T-helper 17 cell (primary cell): Measurements from ENCODE around the gene TFAP2A. TPM values are rescaled to one million over a fixed set of nuclear protein-coding genes. Genes with fewer than 3 reads are reported as not detected.
A peak's percentile ranks its signal among the peaks of the same experiment; 100 is the strongest.

Experiments
- ATAC-seq: fragments of 150-1000 bp; cut with Tn5 transposase; 2 replicates; pipeline ENCODE4 v1.10.0; 2021; ENCODE audit warnings: mild to moderate bottlenecking, moderate library complexity
- DNase-seq, 3 donors: peaks; one replicate each; pipeline versions ENCODE4 v3.0.0 to v3.0.0-alpha.2; 2020 to 2021
- H3K9me3 ChIP-seq: one replicate; pipeline ENCODE4 v1.7.0; 2013; ENCODE audit warnings: low read length, mild to moderate bottlenecking; ENCODE audit not compliant: control insufficient read depth, poor library complexity, severe bottlenecking
- H3K27ac Mint-ChIP-seq: one replicate; pipeline ENCODE4 v1.8.0; 2022; ENCODE audit warnings: mild to moderate bottlenecking, moderate library complexity, mixed read lengths
- H3K27me3 Mint-ChIP-seq: one replicate; pipeline ENCODE4 v1.8.0; 2022; ENCODE audit warnings: mixed read lengths
- H3K36me3 Mint-ChIP-seq: one replicate; pipeline ENCODE4 v1.8.0; 2022; ENCODE audit warnings: low read depth, mixed read lengths
- H3K4me1 Mint-ChIP-seq: one replicate; pipeline ENCODE4 v1.8.0; 2022; ENCODE audit warnings: mild to moderate bottlenecking, mixed read lengths
- H3K4me3 Mint-ChIP-seq: one replicate; pipeline ENCODE4 v1.8.0; 2022; ENCODE audit warnings: mild to moderate bottlenecking, moderate library complexity, mixed read lengths
- total RNA-seq, 4 donors: library from RNA in 2 of 4; stranded (reverse) in 2 of 4; gene quantifications; one replicate each; pipeline ENCODE4 v1.2.3 and lab custom pipeline; 2022 to 2026

The TFAP2A gene
- total RNA-seq, 2 donors from 2014 or later, result 0.18 to 0.40 TPM

DNA sequence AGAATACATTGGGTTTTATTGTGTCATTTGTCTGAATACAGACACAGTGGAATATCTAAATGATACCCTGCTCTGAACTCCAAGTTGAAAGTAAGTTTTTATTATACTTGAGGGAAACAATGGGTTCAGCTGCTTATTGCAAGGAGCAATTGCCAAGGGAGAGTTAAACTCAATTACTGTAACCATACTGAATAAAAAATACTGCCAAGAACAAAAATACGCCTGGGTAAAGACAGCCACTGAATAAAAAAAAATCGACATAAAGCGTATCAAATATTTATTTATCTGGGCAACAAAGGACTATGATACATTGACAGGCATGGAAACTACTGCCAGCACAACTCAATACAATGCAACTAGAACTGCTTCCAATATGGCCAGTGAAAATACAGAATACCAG, 18.1 kb downstream of the TFAP2A start:
- H3K9me3 ChIP-seq, result peaks cover 13% of the 10 kb centered on the region
- Mint-ChIP-seq H3K4me3 (no peak overlapping the region), H3K27ac (no peak overlapping the region), H3K27me3 (peaks cover 72% of the 10 kb centered on the region), H3K36me3 (no peaks in the 10 kb centered on the region), H3K4me1 (no peaks in the 10 kb centered on the region)
- ATAC-seq (no peak), DNase-seq (no peak)

DNA sequence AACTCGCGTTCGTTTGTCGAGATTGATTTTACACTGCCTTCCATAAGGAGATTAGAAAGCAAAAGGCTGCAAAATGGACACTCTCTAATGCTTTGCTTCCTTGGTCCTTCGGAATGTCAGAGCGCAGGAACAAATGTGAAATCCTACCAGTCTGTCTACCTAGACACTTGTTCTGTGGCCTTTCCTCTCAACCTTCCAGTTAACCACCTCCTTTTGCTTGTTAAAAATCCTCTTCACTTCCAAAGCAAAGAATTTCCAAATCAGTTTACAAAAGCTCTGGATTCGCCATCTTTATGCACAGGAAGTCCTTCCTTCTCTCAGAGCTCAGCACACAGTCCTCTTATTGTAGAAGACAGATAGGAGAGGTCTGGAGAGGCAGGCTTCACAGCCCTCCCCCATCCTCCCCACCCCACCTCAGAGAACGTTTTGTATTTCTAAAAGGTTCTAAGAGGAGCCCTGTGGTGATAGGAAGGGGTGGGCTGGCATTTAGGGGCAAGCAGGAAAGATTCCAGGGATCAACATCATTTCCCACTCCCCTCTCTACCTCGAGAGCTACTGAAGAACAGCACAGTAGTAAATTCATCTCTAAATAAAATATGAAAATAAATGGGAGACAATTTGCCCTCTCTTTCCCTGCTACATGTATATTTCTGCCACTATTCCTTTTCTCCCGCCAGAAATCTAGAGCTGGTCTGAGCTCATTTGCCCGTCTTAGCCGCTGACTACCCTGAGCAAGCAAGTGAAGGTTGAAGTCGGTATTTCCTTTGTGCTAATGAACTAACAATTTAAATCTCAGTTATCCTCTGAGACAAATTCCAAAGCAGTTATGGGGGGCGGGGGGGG, 18.9 kb downstream of the TFAP2A start:
- DNase-seq (no peak), ATAC-seq (no peak)
- Mint-ChIP-seq H3K4me3 (no peak overlapping the region), H3K27me3 (peaks cover 79% of the 10 kb centered on the region), H3K4me1 (no peaks in the 10 kb centered on the region), H3K27ac (no peak overlapping the region), H3K36me3 (no peaks in the 10 kb centered on the region)
- H3K9me3 ChIP-seq, result peaks cover 13% of the 10 kb centered on the region

DNA sequence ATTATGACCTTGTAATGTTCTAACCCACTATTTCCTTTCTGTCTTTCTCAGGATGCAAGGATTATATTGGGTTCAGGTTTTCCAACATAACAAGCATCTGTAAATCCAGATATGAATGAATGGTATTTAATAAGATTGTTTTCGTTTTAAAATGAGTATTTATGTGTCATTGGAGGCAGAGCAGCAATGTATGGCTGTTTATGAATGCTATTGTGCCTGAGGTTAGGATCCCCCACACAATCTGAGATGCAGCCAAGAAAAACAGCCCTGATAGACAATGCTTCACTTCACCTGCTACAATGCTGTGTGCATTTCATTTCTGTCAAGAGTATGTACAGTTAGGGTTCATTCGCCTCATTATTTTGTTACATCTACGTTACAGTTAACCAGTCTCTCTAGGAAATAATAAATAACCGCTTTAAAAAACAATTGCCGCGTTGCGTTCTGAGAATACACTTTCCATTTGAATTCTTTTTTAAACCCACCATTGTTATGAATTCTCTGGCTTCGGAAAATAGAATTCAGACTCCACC, 19.6 kb downstream of the TFAP2A start:
- no peak overlapping the region for H3K4me3 Mint-ChIP-seq
- peaks cover 3% of the 10 kb centered on the region for H3K36me3 Mint-ChIP-seq
- DNase-seq (no peak), ATAC-seq (no peak)
- H3K27ac Mint-ChIP-seq, result no peak overlapping the region
- peaks cover 13% of the 10 kb centered on the region for H3K9me3 ChIP-seq
- H3K27me3 Mint-ChIP-seq, result peaks cover 80% of the 10 kb centered on the region
- no peaks in the 10 kb centered on the region for H3K4me1 Mint-ChIP-seq

DNA sequence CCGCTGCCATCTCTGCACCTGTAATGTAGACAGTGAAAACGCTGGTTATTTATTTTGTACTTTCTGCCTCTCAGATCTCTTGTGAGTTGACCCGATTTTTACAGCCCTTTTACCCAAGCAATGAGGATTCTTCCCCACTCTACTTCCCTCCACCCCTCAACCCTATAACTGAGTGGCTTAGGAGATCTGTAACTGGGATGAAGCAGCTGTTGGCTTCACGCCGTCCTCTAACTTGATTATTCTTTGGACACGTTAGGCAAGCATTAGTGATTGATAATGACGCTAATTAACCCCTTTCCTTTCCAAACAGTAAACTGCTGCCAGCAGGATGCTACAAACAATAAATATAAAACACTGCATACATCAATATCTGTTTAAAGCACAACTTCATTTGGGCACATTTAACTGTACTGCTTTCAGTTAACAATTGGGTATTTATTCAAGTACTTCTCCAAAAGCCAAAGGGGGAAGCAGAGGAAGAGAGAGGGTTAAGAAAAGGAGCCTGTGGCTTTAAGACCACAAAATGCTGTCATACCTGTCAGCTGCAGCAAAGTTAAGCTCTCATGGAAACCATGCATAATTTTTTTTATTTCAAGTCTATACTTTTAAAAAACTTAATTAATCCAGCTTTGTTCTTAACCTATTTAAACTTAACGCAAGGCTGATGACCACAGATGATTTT, 21.2 kb downstream of the TFAP2A start:
- H3K4me3 Mint-ChIP-seq, result no peak overlapping the region
- H3K9me3 ChIP-seq, result peaks cover 16% of the 10 kb centered on the region
- ATAC-seq, result no peak
- DNase-seq, result no peak
- peaks cover 6% of the 10 kb centered on the region for H3K36me3 Mint-ChIP-seq
- peaks cover 82% of the 10 kb centered on the region for H3K27me3 Mint-ChIP-seq
- no peak overlapping the region for H3K27ac Mint-ChIP-seq
- H3K4me1 Mint-ChIP-seq, result no peaks in the 10 kb centered on the region

DNA sequence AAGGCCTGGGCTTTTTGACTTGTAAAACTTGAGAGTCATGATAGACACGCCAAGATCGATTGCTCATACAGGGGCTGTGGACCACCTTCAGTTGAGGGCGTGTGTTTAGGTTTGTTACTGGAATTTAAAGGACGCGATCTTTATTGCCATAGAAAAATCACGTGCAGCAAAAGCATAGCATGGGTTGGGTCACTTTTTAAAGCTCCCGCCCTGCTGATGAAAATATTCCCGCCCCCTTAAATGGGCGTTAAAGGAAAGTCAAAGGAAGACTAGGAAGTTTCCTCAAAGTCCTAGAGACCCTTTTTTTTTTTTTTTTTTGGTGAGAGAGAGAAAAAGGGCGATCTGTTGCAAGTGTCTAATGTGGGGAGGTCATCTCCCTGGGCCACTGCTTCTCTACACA, 23.1 kb downstream of the TFAP2A start:
- H3K27me3 Mint-ChIP-seq, result peaks cover 89% of the 10 kb centered on the region
- H3K4me3 Mint-ChIP-seq, result no peak overlapping the region
- H3K36me3 Mint-ChIP-seq, result peaks cover 6% of the 10 kb centered on the region
- H3K27ac Mint-ChIP-seq, result no peak overlapping the region
- ATAC-seq (no peak), DNase-seq (no peak)
- no peaks in the 10 kb centered on the region for H3K4me1 Mint-ChIP-seq
- H3K9me3 ChIP-seq, result peaks cover 12% of the 10 kb centered on the region

DNA sequence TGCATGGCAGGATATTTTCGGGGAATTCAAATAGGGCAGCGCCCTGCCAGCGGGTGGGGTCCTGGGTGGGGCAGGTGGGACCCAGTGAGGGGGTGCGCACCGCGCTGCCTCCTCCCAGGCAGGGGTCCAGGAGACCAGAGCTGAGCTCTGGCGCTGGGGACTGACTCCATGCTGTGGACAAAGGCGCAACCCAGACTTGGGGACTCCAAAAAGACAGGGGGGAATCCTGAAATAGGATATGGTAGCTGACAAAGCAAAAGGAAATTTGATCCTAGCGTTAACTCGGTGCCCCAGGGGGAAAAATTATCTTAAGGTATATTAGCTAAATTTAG, 23.6 kb downstream of the TFAP2A start:
- Mint-ChIP-seq H3K27me3 (peaks cover 93% of the 10 kb centered on the region), H3K4me1 (no peaks in the 10 kb centered on the region), H3K4me3 (no peak overlapping the region), H3K36me3 (peaks cover 6% of the 10 kb centered on the region), H3K27ac (no peak overlapping the region)
- no peak for DNase-seq
- H3K9me3 ChIP-seq, result peaks cover 12% of the 10 kb centered on the region
- no peak for ATAC-seq

DNA sequence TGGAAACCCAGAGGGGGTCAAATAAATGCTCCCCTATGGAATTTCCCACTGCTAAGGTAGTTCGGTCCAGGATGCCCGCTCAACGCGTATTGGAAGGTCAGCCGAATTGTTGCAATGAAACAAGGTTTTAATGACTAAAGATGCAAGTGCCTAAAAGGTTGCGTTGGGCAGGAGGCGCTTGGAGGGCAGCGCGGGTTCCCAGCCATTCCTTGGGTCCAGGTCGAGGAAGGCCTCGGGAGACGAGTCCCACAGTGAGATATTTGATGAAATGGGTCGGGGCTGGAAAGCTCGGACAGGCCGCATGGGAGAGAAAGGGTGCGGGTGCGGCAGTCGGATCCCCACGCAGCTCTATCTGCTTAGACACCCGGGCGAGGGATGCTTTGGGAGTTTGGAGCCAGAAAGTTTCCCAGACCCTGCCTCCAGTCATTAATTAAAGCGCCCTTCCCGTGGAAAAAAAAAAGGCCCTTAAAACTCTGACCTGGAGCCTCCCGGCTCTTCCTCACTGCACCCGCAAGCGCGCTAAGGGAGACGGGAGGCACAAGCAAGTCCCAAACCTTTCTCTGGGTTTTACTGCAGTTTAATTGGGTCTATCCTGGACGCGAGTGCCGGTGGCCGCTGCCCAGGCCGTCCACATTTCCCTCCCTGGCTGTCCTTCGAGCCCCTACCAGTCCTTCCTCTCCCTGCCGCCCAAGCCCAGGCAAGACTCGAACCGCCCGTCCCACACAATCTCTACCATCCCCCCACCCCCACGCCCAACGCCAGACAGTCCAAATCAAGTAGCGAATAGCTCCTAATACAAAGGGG, 24.2 kb downstream of the TFAP2A start:
- DNase-seq (no peak), ATAC-seq (no peak)
- H3K9me3 ChIP-seq, result peaks cover 12% of the 10 kb centered on the region
- H3K36me3 Mint-ChIP-seq, result peaks cover 6% of the 10 kb centered on the region
- H3K4me1 Mint-ChIP-seq, result no peaks in the 10 kb centered on the region
- no peak overlapping the region for H3K27ac Mint-ChIP-seq
- H3K27me3 Mint-ChIP-seq, result peaks cover 95% of the 10 kb centered on the region
- H3K4me3 Mint-ChIP-seq, result no peak overlapping the region

DNA sequence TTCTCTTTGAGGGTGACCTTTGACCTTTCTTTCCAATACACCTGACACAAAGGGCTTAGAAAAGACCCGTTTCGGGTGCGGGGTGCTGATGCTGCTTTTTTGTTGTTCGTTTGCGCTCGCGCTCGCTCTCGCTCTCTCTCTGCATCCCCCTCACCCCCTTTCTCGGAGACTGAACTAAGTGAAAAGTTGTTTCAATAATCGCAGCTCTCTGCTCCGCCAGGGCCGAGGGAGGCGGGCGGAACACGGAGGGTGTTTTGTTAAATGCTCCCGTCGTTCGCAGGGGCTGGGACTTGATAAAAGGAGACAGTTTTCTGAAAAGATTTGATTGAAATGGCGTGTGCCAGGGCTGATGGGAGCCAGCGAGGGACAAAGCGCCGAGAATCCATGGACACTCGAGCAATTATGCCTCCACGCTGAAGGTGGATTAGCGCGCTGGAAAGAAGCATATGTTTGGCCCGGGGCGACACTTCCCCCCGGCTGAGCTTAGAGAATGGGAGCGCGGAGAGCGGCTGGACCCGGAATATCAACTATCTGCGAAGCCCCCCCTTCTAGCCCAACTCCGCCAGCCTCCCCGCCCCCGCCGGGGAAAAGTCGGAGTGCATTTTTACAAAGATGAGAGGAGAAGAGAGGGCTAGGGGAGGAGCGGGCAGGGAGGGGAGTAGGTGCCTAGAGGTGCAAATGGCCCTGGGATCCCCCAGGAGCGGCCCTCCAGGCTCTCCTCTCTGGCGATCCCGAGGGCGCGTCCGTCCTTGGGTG, 25.0 kb downstream of the TFAP2A start:
- DNase-seq (no peak), ATAC-seq (no peak)
- Mint-ChIP-seq H3K27me3 (peaks cover 96% of the 10 kb centered on the region), H3K27ac (no peak overlapping the region), H3K36me3 (peaks cover 6% of the 10 kb centered on the region), H3K4me3 (peak overlapping the region; percentile 28), H3K4me1 (no peaks in the 10 kb centered on the region)
- peaks cover 9% of the 10 kb centered on the region for H3K9me3 ChIP-seq

DNA sequence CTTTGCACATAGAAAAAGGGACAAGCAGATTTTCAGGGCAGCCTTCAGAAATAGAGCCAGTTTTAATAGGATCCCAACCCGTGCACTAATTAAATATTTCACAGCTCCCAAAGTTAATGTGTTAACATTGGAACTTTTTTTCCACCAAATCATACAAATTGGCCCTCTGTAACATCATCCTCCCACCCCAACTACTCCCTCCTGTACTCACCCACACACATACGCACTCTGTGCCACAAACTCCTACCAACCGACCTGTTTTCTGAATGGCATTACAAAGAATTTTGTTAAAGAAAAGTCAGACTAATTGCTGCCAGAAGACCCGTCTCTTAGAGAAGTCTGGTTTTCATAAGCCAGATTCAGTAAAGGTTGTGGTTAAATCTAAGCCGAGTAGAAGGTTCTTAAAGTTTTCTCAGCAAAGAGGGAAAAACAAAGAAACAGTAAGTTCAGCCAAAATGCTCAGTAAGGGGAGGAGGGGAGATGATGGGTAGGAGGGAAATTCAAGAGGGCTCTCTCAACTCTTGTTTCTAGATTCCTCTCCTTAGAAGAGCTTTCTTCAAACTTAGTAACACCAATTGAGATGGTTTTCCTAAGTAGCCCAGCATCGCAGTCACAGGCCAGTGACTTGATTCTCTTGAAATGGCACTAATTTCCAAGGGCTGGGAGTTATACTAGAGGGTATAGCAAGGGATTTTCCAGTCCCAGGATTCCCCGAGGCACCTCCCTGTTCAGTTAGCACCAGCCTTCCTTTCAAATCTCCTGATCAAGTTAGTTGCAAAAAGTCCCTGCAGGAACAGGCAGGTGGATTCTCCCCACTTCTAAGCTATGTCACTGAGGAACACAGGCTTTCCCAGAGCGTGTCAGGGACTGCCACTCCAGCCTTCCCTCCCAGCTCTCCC, 27.9 kb downstream of the TFAP2A start:
- DNase-seq (no peak), ATAC-seq (no peak)
- Mint-ChIP-seq H3K36me3 (peaks cover 10% of the 10 kb centered on the region), H3K27me3 (peaks cover 90% of the 10 kb centered on the region), H3K27ac (no peak overlapping the region), H3K4me1 (peaks cover 7% of the 10 kb centered on the region), H3K4me3 (no peak overlapping the region)
- H3K9me3 ChIP-seq, result peaks cover 3% of the 10 kb centered on the region

DNA sequence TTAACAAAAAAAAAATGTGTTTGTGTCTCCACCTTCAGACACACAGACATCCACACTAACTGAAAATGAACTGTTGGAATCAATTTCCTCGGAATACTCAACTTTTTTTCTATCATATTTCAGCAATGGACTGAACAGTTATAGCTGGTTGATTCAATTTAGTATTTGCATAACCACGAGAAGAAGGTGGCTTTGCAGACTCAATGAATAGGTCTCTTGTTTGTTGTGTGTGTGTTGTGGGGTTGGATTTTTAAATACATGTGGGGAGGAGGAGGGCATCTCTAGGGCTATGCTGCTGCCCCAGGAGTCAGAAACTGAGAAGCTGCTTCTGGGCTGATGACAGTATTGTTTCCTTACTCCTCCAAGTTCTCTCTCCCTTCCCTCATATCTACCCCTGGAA, 28.7 kb downstream of the TFAP2A start:
- H3K9me3 ChIP-seq, result peaks cover 3% of the 10 kb centered on the region
- Mint-ChIP-seq H3K4me3 (no peak overlapping the region), H3K27me3 (peaks cover 91% of the 10 kb centered on the region), H3K36me3 (peaks cover 10% of the 10 kb centered on the region), H3K27ac (no peak overlapping the region), H3K4me1 (peaks cover 7% of the 10 kb centered on the region)
- no peak for ATAC-seq
- DNase-seq, result no peak

DNA sequence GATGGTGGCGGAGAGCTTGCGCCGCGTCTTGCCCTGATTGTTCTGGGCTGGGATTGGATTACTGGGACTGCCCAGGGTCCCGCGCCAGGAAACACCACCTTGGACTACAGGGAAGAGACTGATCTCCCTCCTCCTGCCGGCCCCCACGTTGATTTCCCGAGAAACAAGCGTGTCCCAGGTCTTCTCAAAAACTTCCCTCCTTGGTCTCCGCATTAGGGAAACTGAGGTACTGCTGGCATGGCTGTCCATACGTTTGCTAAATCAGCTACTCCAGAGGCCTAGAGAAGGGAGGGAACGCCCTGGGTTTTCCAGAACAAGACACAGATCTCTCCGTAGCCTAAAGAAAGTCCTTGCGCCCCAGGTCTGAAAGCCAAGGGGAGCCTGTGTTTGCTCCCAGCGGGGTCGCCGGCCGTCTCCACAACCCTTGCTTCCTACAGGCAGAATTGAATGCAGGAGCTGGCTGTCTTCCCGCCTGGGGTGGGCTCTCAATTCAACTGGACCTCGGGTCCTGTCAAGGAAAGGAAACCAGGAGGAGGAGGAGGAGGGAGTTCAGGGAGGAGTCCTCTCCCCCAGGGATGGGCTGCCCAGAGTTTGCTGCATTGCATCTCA, 29.2 kb downstream of the TFAP2A start:
- Mint-ChIP-seq H3K4me3 (no peak overlapping the region), H3K27ac (no peak overlapping the region), H3K4me1 (peaks cover 7% of the 10 kb centered on the region), H3K36me3 (peaks cover 10% of the 10 kb centered on the region), H3K27me3 (peaks cover 92% of the 10 kb centered on the region)
- H3K9me3 ChIP-seq, result peaks cover 3% of the 10 kb centered on the region
- ATAC-seq (no peak), DNase-seq (no peak)
